Activated CD8-positive, alpha-beta T cell treated with anti-CD3 and anti-CD28 coated beads for 36 hours (primary cell): ENCODE results near the gene REC114. TPM values are rescaled to one million over a fixed set of nuclear protein-coding genes. Genes with fewer than 3 reads are reported as not detected.

Source experiments
- ATAC-seq: fragments of 200-7000 bp; cut with Tn5 transposase; one replicate; pipeline ENCODE4 v1.10.0; 2021; ENCODE audit warnings: mild to moderate bottlenecking, moderate library complexity
- CTCF ChIA-PET: fragments of 350-600 bp; sonication (Branson Sonifier 250); formaldehyde crosslinking; loops from one replicate; lab custom pipeline; 2021; ENCODE audit warnings: antibody characterized with exemption; lab: Charles Lee
- POLR2A ChIA-PET: fragments of 350-600 bp; sonication (Branson Sonifier 250); formaldehyde crosslinking; loops from one replicate; lab custom pipeline; 2021; ENCODE audit warnings: antibody characterized with exemption; lab: Charles Lee
- DNase-seq: peaks from one replicate; pipeline ENCODE4 v3.0.0-alpha.2; 2020
- H3K27ac Mint-ChIP-seq: one replicate; pipeline ENCODE4 v1.8.0; 2021; ENCODE audit warnings: mild to moderate bottlenecking, mixed read lengths
- H3K27me3 Mint-ChIP-seq: one replicate; pipeline ENCODE4 v1.8.0; 2021; ENCODE audit warnings: mixed read lengths
- H3K36me3 Mint-ChIP-seq: one replicate; pipeline ENCODE4 v1.8.0; 2021; ENCODE audit warnings: low read depth, mixed read lengths
- H3K4me1 Mint-ChIP-seq: one replicate; pipeline ENCODE4 v1.8.0; 2021; ENCODE audit warnings: low read depth, mixed read lengths
- H3K4me3 Mint-ChIP-seq: one replicate; pipeline ENCODE4 v1.8.0; 2021; ENCODE audit warnings: mild to moderate bottlenecking, moderate library complexity, mixed read lengths
- H3K9me3 Mint-ChIP-seq: one replicate; pipeline ENCODE4 v1.8.0; 2021; ENCODE audit warnings: mixed read lengths
- CTCF ChIP-seq: fragments of 200-600 bp; IDR thresholded peaks from one replicate; pipeline ENCODE4 v1.8.0; 2022; ENCODE audit warnings: antibody characterized with exemption, mild to moderate bottlenecking
- intact Hi-C: fragments of 100-400 bp; cut with micrococcal nuclease; formaldehyde crosslinking; loops from one replicate; pipeline ENCODE4 v1.10.0; 2022
- total RNA-seq, 2 experiments: library from RNA; stranded (reverse); gene quantifications; one replicate each; pipeline ENCODE4 v1.2.3, GENCODE V29; 2021

REC114 gene
- total RNA-seq, 2 experiments from 2014 or later = not detected

GRCh38 chr15:73500696-73501095 lies 57.7 kb downstream of the REC114 start:
- CTCF ChIA-PET = no interaction called here
- Mint-ChIP-seq H3K9me3 (no peaks in the 10 kb centered on the region), H3K4me1 (no peaks in the 10 kb centered on the region), H3K27ac (no peak overlapping the region), H3K27me3 (peaks cover under 1% of the 10 kb centered on the region), H3K4me3 (no peak overlapping the region), H3K36me3 (no peaks in the 10 kb centered on the region)
- TF ChIP-seq CTCF = no peak
- DNase-seq (no peak), ATAC-seq (no peak)
- intact Hi-C loops = no loop called here
- POLR2A ChIA-PET = no interaction called here

GRCh38 chr15:73504885-73505284 lies 61.9 kb downstream of the REC114 start:
- no peaks in the 10 kb centered on the region for H3K36me3 Mint-ChIP-seq
- DNase-seq (no peak), ATAC-seq (no peak)
- no peaks in the 10 kb centered on the region for H3K9me3 Mint-ChIP-seq
- peaks cover 2% of the 10 kb centered on the region for H3K27me3 Mint-ChIP-seq
- TF ChIP-seq CTCF = no peak
- intact Hi-C loops = no loop called here
- no peak overlapping the region for H3K27ac Mint-ChIP-seq
- H3K4me3 Mint-ChIP-seq = no peak overlapping the region
- CTCF ChIA-PET = no interaction called here
- no peaks in the 10 kb centered on the region for H3K4me1 Mint-ChIP-seq
- POLR2A ChIA-PET = no interaction called here

DNA sequence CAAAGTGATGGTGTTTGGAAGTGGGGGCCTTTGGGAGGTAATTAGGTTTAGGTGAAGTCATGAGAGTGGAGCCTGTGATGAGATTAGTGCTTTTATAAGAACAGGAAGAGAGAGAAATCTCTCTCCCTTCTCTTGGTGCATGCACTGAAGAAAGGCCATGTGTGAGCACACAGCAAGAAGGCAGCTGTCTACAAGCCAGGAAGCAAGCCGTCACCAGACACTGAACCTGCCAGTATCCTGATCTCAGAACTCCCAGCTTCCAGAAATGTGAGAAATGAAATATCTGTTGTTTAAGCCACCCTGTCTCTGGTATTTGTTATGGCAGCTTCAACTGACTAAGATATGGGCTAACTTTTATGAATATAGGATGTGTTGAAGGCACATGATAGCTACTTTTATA lies 72.6 kb downstream of the REC114 start:
- CTCF ChIA-PET = interaction anchor here (0.9 kb wide), 1 partner anchor 13 kb away, joined by 3 read pairs; no protein-coding TSS in a partner anchor
- intact Hi-C loops = no loop called here
- no peaks in the 10 kb centered on the region for H3K9me3 Mint-ChIP-seq

GRCh38 chr15:73517566-73517965 lies 74.6 kb downstream of the REC114 start:
- H3K4me1 Mint-ChIP-seq = peaks cover 6% of the 10 kb centered on the region
- TF ChIP-seq CTCF = no peak
- POLR2A ChIA-PET = no interaction called here

More for the DNA sequence above, 72.6 kb downstream of the REC114 start:
- peaks cover 6% of the 10 kb centered on the region for H3K4me1 Mint-ChIP-seq
- no peak for ATAC-seq
- H3K27ac Mint-ChIP-seq = no peak overlapping the region
- POLR2A ChIA-PET = no interaction called here
- no peak for TF ChIP-seq CTCF
- no peak overlapping the region for H3K4me3 Mint-ChIP-seq
- H3K36me3 Mint-ChIP-seq = no peaks in the 10 kb centered on the region
- DNase-seq = no peak
- no peaks in the 10 kb centered on the region for H3K27me3 Mint-ChIP-seq

DNA sequence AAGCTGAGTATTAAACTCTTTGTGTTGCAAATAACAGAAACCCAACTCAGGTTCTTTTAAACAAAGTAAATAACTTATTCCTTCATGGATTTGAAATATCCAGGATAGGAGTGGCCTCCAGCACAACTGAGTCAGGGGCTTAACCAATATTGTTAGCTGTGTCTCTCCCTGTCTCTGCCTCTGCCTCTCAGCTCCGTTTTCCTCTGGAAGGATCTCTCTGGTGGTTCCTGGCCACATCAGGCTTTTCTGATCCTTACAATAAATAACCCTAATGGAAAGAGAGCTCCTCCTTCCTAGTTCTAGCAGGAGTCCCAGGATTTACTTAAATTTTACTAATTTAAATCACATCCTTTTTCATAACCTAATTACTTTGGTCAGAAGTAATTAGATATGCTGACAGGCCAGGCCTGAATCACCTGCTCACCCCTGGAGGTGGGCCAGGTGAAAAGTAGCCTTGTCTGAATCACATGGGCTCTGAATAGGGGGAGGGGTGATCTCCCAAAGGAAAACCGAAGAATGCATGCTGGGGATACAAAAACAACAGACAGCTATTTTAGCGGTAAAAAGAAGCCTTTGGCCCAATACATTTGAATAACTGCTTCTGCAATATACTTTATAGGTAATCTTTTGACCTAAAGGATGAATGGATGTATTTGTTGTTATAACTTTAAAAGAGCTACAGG lies 75.4 kb downstream of the REC114 start:
- Mint-ChIP-seq H3K9me3 (no peaks in the 10 kb centered on the region), H3K27ac (no peak overlapping the region), H3K4me1 (peaks cover 6% of the 10 kb centered on the region), H3K36me3 (no peaks in the 10 kb centered on the region), H3K4me3 (no peak overlapping the region), H3K27me3 (no peaks in the 10 kb centered on the region)
- DNase-seq = no peak
- ChIA-PET CTCF (interaction anchor here (0.8 kb wide), 1 partner anchor 8 kb away, joined by 3 read pairs; no protein-coding TSS in a partner anchor), POLR2A (no interaction called here)
- TF ChIP-seq CTCF = no peak
- intact Hi-C loops = no loop called here
- ATAC-seq = no peak

More at GRCh38 chr15:73517566-73517965, 74.6 kb downstream of the REC114 start:
- intact Hi-C loops = no loop called here
- CTCF ChIA-PET = interaction anchor here (0.8 kb wide), 1 partner anchor 9 kb away, joined by 3 read pairs; no protein-coding TSS in a partner anchor
- no peak overlapping the region for H3K27ac Mint-ChIP-seq
- no peaks in the 10 kb centered on the region for H3K9me3 Mint-ChIP-seq
- no peaks in the 10 kb centered on the region for H3K27me3 Mint-ChIP-seq
- no peak for ATAC-seq
- no peak for DNase-seq
- H3K36me3 Mint-ChIP-seq = no peaks in the 10 kb centered on the region
- H3K4me3 Mint-ChIP-seq = no peak overlapping the region
